Measurements from ENCODE around the gene RAB1B. TPM values are rescaled to one million over a fixed set of nuclear protein-coding genes. Genes with fewer than 3 reads are reported as not detected.
"Not testable (repeated sequence)": the region's sequence is repeated elsewhere in the genome, so short reads cannot be mapped to it uniquely, and the experiment has no call there.

RAB1B gene
- total RNA-seq, 1 donor from 2014 or later, result 138 TPM

- Histone ChIP-seq H3K4me1 (peaks cover 8% of the 10 kb centered on the region), H3K9me3 (no peaks in the 10 kb centered on the region), H3K36me3 (peaks cover 47% of the 10 kb centered on the region), H3K27ac (no peak overlapping the region), H3K4me3 (no peak overlapping the region), H3K27me3 (no peaks in the 10 kb centered on the region)
- ATAC-seq (no peak), DNase-seq (no peak)
- intact Hi-C loops (cut with DNase I), result no loop called here
- TF ChIP-seq, protein P1, sequence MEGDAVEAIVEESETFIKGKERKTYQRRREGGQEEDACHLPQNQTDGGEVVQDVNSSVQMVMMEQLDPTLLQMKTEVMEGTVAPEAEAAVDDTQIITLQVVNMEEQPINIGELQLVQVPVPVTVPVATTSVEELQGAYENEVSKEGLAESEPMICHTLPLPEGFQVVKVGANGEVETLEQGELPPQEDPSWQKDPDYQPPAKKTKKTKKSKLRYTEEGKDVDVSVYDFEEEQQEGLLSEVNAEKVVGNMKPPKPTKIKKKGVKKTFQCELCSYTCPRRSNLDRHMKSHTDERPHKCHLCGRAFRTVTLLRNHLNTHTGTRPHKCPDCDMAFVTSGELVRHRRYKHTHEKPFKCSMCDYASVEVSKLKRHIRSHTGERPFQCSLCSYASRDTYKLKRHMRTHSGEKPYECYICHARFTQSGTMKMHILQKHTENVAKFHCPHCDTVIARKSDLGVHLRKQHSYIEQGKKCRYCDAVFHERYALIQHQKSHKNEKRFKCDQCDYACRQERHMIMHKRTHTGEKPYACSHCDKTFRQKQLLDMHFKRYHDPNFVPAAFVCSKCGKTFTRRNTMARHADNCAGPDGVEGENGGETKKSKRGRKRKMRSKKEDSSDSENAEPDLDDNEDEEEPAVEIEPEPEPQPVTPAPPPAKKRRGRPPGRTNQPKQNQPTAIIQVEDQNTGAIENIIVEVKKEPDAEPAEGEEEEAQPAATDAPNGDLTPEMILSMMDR (IDR thresholded peaks at IDR 0.05), result no peak
These were observed 7.0 kb downstream of the RAB1B start for GRCh38 chr11:66275396-66275795.

- H3K36me3 ChIP-seq, result peaks cover 47% of the 10 kb centered on the region
- no peak overlapping the region for H3K27ac ChIP-seq
- H3K4me3 ChIP-seq, result no peak overlapping the region
- H3K9me3 ChIP-seq, result no peaks in the 10 kb centered on the region
- ATAC-seq, result no peak
- H3K27me3 ChIP-seq, result no peaks in the 10 kb centered on the region
- intact Hi-C loops (cut with DNase I), result no loop called here
- TF ChIP-seq, protein P1 (IDR thresholded peaks at IDR 0.05), result no peak
- peaks cover 3% of the 10 kb centered on the region for H3K4me1 ChIP-seq
- DNase-seq, result no peak
These were observed 7.7 kb downstream of the RAB1B start for GRCh38 chr11:66275984-66276612.

DNA sequence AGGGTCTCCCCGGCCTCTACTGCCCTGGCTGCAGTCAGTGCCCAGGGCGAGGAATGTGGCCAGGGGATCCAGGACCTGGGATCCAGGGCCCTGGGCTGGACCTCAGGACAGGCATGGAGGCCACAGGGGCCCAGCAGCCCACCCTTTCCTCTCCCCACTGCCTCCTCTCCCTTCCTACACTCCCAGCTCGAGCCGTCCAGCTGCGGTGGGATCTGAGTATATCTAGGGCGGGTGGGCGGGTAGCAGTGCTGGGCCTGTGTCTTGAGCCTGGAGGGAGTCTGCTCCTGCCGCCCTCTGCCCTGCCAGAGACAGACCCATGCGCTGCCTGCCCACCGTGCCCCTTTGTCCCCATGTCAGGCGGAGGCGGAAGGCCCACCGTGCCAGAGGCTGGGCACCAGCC lies 8.2 kb downstream of the RAB1B start:
- H3K27ac ChIP-seq; H3K27me3 ChIP-seq; H3K9me3 ChIP-seq; intact Hi-C loops (cut with DNase I); H3K4me3 ChIP-seq; H3K4me1 ChIP-seq; DNase-seq; ATAC-seq: not testable (repeated sequence)
- peaks cover 46% of the 10 kb centered on the region for H3K36me3 ChIP-seq

- H3K4me1 ChIP-seq; H3K27me3 ChIP-seq; H3K9me3 ChIP-seq; ATAC-seq; H3K4me3 ChIP-seq; DNase-seq; H3K27ac ChIP-seq; intact Hi-C loops (cut with DNase I): not testable (repeated sequence)
- peaks cover 42% of the 10 kb centered on the region for H3K36me3 ChIP-seq
These were observed 8.6 kb downstream of the RAB1B start for GRCh38 chr11:66277064-66277463.

- intact Hi-C loops (cut with DNase I), result no loop called here
- peaks cover 35% of the 10 kb centered on the region for H3K36me3 ChIP-seq
- no peaks in the 10 kb centered on the region for H3K9me3 ChIP-seq
- H3K27ac ChIP-seq, result peak within 1 kb of the TSS; percentile 17
- H3K4me1 ChIP-seq, result peaks cover 5% of the 10 kb centered on the region
- H3K4me3 ChIP-seq, result no peak within 1 kb of the TSS
- TF ChIP-seq, protein P1 (IDR thresholded peaks at IDR 0.05), result no peak
- ATAC-seq (peak; percentile 31), DNase-seq (no peak)
- no peaks in the 10 kb centered on the region for H3K27me3 ChIP-seq
These were observed 9.3 kb downstream of the RAB1B start, which contains the start of gene CNIH2 for GRCh38 chr11:66277471-66278362. Gene CNIH2 (plus strand): TSS chr11:66278175. CDS start chr11:66278457, 282 bp downstream.

GRCh38 chr11:66278363-66279091 lies 10.1 kb downstream of the RAB1B start:
- TF ChIP-seq, protein P1 (IDR thresholded peaks at IDR 0.05), result no peak
- Histone ChIP-seq H3K9me3 (no peaks in the 10 kb centered on the region), H3K27ac (no peak overlapping the region), H3K27me3 (no peaks in the 10 kb centered on the region), H3K36me3 (peaks cover 27% of the 10 kb centered on the region), H3K4me1 (peaks cover 7% of the 10 kb centered on the region), H3K4me3 (no peak overlapping the region)
- ATAC-seq (no peak), DNase-seq (no peak)
- intact Hi-C loops (cut with DNase I), result no loop called here

Data from upper lobe of right lung (tissue), 1 donor.